CD4-positive, alpha-beta T cell treated with Interleukin-4 for 4 hours (primary cell): ENCODE data around the gene UQCC5.
"Not testable (repeated sequence)": the region's sequence is repeated elsewhere in the genome, so short reads cannot be mapped to it uniquely, and the experiment has no call there.

Experiments used
- DNase-seq: peaks from one replicate; pipeline ENCODE4 v3.0.0-alpha.2; 2020

The UQCC5 gene

DNA sequence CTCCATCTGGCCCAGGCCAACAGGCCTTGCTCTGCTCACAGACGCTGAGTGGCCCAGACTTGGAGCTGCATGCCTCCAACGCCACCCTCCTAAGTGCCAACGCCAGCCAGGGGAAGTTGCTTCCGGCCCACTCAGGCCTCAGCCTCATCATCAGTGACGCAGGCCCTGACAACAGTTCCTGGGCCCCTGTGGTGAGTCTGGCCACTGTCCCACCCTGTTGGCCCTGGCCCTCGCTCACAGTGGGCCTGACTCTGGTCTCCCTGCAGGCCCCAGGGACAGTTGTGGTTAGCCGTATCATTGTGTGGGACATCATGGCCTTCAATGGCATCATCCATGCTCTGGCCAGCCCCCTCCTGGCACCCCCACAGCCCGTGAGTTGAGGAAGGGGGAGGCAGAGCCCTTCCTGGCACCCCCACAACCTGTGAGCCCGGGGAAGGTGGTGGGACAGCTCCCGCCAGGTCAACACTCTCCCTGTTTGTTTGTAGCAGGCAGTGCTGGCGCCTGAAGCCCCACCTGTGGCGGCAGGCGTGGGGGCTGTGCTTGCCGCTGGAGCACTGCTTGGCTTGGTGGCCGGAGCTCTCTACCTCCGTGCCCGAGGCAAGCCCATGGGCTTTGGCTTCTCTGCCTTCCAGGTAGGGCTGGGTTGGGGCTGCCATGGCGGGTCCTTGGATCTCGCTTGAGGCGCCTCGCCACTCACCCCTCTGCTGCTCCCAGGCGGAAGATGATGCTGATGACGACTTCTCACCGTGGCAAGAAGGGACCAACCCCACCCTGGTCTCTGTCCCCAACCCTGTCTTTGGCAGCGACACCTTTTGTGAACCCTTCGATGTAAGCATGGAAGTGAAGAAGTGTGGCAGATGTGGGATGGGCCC, 12.8 kb upstream of the UQCC5 start:
- DNase-seq, result no peak

DNA sequence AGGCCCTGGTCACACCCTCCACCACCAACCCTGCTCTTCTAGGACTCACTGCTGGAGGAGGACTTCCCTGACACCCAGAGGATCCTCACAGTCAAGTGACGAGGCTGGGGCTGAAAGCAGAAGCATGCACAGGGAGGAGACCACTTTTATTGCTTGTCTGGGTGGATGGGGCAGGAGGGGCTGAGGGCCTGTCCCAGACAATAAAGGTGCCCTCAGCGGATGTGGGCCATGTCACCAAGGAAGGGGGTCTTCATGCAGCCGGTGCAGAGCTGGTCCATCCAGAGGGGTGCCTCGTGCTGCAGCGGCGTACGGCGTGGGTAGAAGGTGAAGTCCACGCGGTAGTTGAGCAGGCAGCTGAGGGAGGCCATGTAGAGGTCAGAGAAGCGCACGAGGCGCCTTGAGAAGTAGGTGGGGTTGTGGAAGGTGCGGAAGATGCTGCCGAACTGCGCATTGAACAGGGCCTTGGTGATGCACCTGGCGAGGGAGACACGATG, 12.1 kb upstream of the UQCC5 start:
- DNase-seq, result no peak

DNA sequence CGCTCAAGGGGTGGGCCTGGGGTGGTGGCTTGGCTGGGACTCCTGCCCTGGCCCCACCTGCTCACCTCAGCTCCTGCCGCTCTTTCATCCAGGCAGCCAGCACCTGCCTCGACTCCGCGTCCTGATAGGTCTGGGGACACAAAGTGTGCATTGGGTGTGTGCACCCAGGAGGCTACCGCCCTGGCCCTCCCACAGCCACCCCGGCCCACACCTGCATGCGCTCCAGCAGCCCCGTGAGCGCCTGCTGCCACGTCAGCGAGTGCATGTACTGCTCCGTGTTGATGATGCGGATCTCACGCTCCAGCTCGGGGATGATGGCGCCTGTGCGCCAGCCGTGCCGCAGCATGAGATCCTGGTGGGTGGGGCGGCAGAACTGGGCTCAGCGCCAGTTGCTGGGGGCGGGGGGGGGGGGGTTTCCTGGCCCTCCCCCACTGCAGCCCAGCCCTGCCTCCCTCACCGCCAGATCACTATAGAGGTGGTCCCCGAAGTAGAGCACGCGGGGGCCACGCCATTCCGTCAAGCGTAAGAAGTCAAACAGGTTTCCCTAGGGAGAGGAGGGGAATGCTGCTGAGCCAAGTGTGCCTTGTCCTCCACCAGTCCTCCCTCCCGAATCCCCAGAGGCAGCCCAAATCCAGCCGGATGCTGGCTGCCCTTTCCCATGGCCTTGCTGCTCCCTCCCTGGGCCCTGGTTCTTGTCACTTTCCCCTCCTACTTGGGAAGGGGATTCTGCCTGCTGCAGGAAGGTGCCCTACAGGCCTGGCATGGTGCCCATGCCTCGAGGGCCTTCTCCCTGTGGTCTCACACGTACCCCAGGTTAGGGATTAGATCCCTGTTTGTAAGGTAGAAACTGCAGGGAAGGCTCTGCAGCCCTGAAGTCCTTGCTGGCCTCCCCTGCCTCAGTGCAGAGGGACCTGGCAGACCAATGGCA, 11.4 kb upstream of the UQCC5 start:
- no peak for DNase-seq

DNA sequence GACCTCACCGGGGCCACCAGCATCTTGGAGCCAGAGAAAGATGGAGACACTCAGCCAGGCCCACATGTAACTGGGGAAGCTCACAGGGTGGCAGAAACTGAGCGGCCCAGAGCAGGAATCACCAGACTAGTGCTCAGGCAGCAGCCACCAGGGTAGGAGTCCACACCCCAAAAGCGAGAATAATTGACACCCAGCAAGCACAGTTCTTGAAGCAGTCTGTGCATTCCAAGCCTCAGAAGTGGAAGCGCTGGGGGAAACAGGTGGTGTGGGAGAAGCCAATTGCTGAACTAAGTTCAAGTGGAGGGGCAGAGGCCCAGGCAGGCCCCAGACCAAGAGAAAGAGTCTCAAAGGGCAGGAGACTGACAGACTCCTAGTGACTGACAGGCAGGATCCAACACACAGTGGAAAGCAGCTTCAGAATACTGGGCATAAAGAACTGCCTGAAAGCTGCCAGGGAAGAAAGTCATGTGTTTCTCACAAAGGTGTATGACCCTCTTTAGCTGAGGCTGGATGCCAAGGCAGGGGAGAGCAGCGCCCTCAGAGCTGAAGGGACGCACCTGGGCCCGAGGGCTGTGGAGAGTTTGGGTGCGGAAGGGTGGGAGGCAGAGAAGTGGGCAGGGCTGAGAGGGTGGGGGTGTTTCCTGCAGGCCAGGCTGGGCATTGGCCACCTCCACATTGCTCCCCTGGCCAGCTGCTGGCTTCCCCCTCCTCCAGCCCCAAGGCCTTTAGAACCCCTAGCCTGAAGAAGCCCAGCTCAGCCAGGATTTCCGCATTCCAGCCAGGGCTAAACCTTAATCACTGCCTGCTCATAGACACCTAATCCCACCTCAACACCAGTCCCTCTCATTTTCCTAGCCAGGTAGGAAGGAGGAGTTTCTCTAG, 10.5 kb upstream of the UQCC5 start:
- DNase-seq, result no peak

DNA sequence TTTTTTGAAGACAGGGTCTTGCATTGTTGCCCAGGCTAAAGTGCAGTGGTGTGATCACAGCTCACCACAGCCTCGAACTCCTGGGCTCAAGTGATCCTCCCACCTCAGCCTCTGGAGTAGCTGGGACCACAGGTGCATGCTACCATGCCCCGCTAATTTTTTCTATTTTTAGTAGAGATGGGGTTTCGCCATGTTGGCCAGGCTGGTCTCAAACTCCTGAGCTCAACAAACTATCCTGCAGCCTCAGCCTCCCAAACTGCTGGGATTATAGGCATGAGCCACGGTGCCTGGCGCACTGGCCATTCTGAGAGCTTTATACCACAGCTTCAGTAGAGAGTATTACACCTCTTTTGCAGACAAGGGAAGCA, 9.8 kb upstream of the UQCC5 start:
- DNase-seq, result not testable (repeated sequence)

- DNase-seq, result no peak
Measured at GRCh38 chr3:52527039-52527731, 9.2 kb upstream of the UQCC5 start.

DNA sequence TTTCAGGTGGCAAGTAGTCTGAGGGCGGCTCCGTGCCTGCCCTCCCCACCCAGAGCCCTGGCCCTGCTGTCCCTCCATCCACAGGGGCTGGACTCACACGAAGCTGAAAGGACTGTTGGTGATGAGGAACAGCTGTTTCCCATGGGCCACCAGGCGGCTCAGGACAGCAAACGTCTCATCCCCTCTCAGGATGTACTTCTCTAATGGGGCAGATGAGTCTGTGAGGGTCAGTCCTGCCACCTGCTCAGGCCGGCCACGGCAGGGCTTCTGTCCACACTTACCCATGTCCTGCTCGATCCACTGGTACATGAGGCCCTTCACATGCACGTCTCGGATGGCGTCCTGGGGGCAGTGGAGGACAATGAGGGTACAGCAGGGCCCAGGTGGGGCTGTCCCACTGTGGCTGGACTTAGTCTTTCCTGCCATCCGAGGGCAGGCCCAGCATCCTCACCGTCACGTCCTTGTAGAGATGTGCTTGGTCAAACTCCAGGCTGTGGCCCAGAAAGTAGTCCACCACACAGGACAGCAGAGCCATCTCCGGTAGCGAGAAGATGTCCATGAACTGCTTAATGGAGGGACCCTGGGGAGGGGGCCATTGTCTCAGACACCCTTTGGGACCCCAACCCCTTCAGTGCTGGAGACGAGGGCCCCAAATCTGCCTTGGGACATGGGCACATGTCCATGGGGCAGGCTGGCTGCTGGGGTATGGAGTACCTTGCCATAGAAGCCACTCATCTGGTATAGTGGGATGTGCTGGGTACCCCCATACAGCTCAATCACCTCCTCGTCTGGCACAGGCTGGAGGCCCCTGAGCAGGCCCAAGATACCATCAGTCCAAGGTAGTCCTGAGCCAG, 8.4 kb upstream of the UQCC5 start:
- DNase-seq, result no peak

DNA sequence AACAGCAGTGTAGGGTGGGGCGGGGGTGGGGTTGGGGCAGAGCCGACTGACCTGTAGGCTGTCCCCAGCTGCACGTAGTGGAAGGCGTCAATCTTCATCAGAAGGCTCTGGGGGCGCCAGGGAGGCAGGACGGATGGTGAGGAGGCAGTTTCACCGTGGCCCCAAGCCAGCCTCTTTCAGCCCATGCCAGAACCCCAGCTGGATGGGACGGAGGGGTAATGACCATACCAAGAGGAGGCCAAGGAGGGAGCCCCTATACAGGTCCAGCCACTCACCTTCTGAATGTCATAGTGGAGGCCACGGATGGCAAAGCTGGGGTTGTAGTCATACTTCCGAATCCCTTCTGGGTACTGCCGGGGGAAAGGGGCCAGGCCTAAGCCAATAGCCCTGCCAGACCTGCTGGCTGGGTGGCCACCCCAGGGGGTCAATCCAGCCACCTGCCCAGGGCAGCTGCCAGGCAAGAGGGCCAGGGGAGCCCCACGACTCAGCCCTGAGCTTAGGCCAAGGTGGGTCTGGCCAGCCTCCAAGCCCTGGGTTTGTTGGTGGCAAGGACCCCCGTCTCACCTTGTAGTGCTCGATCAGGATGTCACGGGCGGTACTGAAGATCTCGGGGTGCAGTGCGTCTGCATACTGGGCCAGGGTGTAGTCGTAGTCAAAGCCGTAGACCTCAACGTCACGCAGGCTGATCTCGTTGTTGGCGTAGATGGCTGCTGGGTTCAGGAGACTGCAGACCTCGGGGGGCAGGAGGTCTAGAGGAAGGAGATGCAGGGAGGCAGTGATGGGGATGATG, 7.6 kb upstream of the UQCC5 start:
- no peak for DNase-seq

DNA sequence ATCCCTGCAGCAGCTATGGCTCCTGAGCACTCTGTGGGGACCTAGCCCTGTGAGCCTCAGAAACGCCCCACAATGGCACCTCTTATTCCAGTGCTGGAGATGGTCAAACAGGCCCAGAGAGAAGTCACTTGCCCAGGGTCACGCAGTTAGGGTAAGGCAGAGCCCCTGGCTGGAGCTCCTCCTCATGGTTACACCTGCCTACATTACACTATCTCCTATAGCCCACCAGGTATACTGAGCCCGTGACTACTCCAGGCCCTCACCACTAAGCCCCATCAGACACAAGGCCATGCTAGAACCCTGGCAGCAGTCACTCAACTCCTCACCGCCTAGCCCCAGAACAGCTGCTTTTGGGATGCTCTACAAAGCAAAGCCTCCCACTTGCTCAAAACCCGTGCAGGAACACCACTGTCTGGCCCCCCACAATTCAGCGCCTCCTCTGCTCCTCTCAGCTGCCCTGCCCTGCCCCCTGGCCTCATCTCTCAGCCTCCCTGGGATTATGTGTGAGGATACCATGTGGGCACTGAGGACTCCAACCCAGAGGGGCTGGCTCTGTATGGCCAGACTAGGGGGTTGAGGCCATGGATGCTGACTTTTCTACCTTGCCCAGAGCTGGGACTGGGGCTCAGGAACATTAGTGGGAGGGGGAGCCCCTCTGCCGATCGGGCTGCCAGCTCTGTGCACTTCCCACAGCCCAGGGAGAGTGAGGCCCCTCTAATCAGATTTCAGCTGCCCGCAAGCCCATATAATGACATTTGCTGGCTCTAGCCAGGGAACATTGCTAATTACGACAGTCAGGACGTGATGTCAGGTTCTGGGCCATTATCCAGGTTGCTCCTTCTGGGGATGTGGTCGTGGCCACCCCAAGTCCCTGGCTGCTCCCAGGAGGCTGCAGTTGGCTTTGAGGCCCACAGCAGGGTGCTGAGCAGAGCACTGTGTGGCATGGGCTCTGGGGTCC, 6.8 kb upstream of the UQCC5 start:
- no peak for DNase-seq

GRCh38 chr3:52530918-52531826, 5.2 kb upstream of the UQCC5 start:
- no peak for DNase-seq

GRCh38 chr3:52531860-52532516, 4.4 kb upstream of the UQCC5 start:
- no peak for DNase-seq

DNA sequence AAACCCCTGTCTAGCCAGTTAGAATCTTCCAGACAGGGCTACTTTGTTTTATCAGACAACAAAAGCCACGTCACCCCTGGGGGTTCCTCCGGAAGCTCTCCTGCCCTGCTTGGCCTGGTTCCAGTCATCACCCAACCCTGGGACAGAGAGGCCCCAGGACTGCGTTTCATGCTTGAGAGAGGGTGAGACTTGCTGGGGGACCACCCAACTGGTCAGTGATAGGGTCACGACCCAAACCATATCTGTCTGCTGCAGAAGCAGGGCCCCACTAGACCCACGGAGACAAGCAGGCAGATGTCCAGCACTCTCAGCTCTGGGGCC, 3.9 kb upstream of the UQCC5 start:
- DNase-seq, result peak; percentile 26

DNA sequence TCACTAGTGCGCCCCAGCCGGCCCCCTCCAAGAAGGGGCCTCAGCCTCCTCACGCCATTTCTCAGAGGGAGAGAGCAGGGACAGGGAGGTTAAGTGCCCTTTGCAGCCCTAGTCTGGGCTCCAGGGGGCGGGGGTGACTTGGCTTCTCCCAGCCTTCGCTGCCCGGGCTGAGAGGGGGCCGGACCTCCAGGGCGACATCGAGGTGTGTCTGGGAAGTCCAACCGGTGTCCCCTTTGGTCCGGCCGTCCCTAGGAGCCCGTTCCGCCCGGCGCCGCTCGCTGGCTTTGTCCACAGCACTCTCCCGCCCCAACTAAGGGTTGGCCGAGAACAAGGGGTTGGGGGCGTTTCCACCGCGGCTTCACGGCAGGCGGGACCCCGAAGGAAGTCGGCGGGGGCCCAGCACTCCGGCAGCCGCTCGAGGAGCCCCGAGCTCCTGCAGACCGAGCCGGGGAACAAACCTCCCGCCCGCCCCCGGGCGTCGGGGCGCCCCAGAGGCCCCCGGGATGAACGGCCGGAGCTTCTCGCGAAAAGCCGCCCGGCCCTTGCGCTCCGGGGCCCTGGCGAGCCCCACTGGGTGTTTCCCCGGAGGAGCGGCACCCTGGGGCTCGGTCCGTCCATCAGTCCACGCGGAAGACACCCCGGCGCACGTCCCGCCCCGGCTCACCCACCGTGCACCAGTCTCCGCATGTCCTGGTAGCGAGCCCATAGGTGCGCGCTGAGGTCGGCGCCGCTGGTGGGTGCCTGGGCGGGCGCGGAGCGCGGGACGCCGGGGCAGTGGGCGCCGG, 3.4 kb upstream of the UQCC5 start:
- no peak for DNase-seq

DNA sequence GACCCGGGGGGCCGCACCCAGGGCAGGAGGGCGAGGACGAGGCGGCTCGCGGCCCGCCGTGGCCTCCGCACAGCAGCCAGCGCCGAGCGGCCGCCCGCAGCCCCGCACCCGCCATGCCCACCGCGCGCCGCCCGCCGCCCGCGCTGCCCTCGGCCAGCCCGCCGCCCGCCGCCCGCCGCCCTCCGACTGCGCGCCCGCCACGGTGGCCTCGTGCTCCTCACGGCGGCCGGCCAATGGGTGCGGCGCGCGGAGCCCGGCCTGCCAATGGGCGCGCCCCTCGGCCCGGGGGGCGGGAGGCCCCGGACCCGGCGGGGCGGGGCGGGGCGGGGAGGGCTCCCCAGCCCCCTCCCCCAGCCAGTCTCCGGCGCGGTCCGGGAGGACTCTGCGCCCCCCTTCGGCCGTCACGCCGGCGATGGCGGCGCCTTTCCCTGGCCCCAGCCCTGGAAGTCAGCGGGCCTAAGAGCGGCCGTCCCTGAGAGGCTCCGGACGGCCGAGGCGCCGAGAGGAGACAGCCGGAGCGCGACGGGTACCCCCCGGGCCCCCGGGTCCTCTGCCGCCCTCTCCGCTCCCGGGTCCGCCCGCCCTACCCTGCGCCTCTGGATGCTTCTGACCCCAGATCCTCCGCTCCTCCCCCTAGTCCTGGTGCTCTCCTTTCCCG, 2.7 kb upstream of the UQCC5 start, which contains the start of gene NT5DC2:
NT5DC2 (minus strand) TSS at position 235 of the 658 bp plus-strand sequence; CDS start at position 115, 120 bp downstream.
- peak; percentile 50 for DNase-seq

- no peak for DNase-seq
Measured at GRCh38 chr3:52534281-52535183, 1.9 kb upstream of the UQCC5 start.
